B cell (primary cell): ENCODE results near the gene TSPAN9. TPM values are rescaled to one million over a fixed set of nuclear protein-coding genes. Genes with fewer than 3 reads are reported as not detected.

ENCODE experiments used
- ATAC-seq: fragments of 200-7000 bp; cut with Tn5 transposase; one replicate; pipeline ENCODE4 v1.10.0; 2021; ENCODE audit warnings: low read depth, mild to moderate bottlenecking, moderate number of reproducible peaks, moderate library complexity
- CTCF ChIA-PET: fragments of 350-600 bp; sonication (Branson Sonifier 250); formaldehyde crosslinking; loops from one replicate; lab custom pipeline; 2021; ENCODE audit warnings: antibody characterized with exemption, inconsistent platforms; lab: Charles Lee
- POLR2A ChIA-PET: fragments of 350-600 bp; sonication (Branson Sonifier 250); formaldehyde crosslinking; loops from one replicate; lab custom pipeline; 2021; ENCODE audit warnings: antibody characterized with exemption; lab: Charles Lee
- DNase-seq: peaks from one replicate; pipeline ENCODE4 v3.0.0; 2013
- H2AFZ ChIP-seq: 2 replicates; pipeline ENCODE4 v1.6.1; 2012; ENCODE audit warnings: mild to moderate bottlenecking, low read depth, low read length; ENCODE audit not compliant: insufficient read depth, poor library complexity, severe bottlenecking
- H3K27ac ChIP-seq, 2 donors: 1 replicate in 1 of 2; 2 replicates in 1 of 2; pipeline ENCODE4 v1.5.1; 2012 to 2013; ENCODE audit warnings: low read length in 2 of 2, mild to moderate bottlenecking in 2 of 2, moderate library complexity in 1 of 2
- H3K27me3 ChIP-seq, 4 experiments: fragments of 200-600 bp in 1 of 4; sonication (generic) in 1 of 4; replicated peaks in 1 of 4; 1 replicate in 2 of 4; 2 replicates in 2 of 4; pipeline versions ENCODE4 v1.6.1 to v1.7.0; 2013 to 2016; ENCODE audit warnings: low read length in 3 of 4, mild to moderate bottlenecking in 2 of 4, mixed read lengths in 1 of 4, moderate library complexity in 1 of 4; ENCODE audit not compliant: insufficient read depth in 4 of 4, control insufficient read depth in 3 of 4; ENCODE audit errors: control extremely low read depth in 1 of 4
- H3K36me3 ChIP-seq, 2 experiments: replicated peaks in 1 of 2; 1 replicate in 1 of 2; 2 replicates in 1 of 2; pipeline versions ENCODE4 v1.6.1 to v1.7.1; 2013; ENCODE audit warnings: low read length in 1 of 2; ENCODE audit not compliant: insufficient read depth in 2 of 2, control insufficient read depth in 1 of 2; ENCODE audit errors: control extremely low read depth in 1 of 2, extremely low read depth in 1 of 2
- H3K4me1 ChIP-seq, 2 donors: fragments of 200-600 bp in 1 of 2; sonication (generic) in 1 of 2; 1 replicate in 1 of 2; 2 replicates in 1 of 2; pipeline versions ENCODE4 v1.5.1 to v1.6.1; 2013 to 2017; ENCODE audit warnings: low read length in 2 of 2; ENCODE audit not compliant: control insufficient read depth in 2 of 2, insufficient read depth in 2 of 2
- H3K4me2 ChIP-seq: replicated peaks from 2 replicates; pipeline ENCODE3; 2012; ENCODE audit warnings: mild to moderate bottlenecking, low read depth, low read length; ENCODE audit not compliant: poor library complexity, severe bottlenecking
- H3K4me3 ChIP-seq, 5 experiments: fragments of 200-600 bp in 1 of 5; sonication (generic) in 1 of 5; 1 replicate in 3 of 5; 2 replicates in 2 of 5; pipeline versions ENCODE4 v1.5.1 to v1.7.0; 2011 to 2016; ENCODE audit warnings: low read length in 4 of 5, mild to moderate bottlenecking in 4 of 5, low read depth in 2 of 5, control low read depth in 1 of 5, moderate library complexity in 1 of 5; ENCODE audit not compliant: insufficient read depth in 1 of 5; ENCODE audit errors: control extremely low read depth in 1 of 5, extremely low read depth in 1 of 5
- H3K79me2 ChIP-seq: fragments of 200-600 bp; sonication (generic); one replicate; pipeline ENCODE4 v1.6.0; 2016; ENCODE audit warnings: low read length; ENCODE audit not compliant: control insufficient read depth, insufficient read depth
- H3K9ac ChIP-seq: fragments of 200-600 bp; sonication (generic); 2 replicates; pipeline ENCODE4 v1.6.1; 2017; ENCODE audit warnings: mild to moderate bottlenecking, low read length, moderate library complexity
- H3K9me3 ChIP-seq, 3 donors: one replicate each; pipeline versions ENCODE4 v1.6.1 to v1.7.1; 2013; ENCODE audit warnings: low read length in 2 of 3; ENCODE audit not compliant: control insufficient read depth in 2 of 3, insufficient read depth in 1 of 3; ENCODE audit errors: control extremely low read depth in 1 of 3
- H4K20me1 ChIP-seq: 2 replicates; pipeline ENCODE4 v1.6.0; 2012; ENCODE audit warnings: mild to moderate bottlenecking, low read length; ENCODE audit not compliant: insufficient read depth, control insufficient read depth, poor library complexity, severe bottlenecking
- H3K27ac Mint-ChIP-seq: one replicate; pipeline ENCODE4 v1.8.0; 2021; ENCODE audit warnings: mixed read lengths
- H3K27me3 Mint-ChIP-seq: one replicate; pipeline ENCODE4 v1.8.0; 2021; ENCODE audit warnings: mixed read lengths
- H3K4me1 Mint-ChIP-seq: one replicate; pipeline ENCODE4 v1.8.0; 2021; ENCODE audit warnings: mixed read lengths
- H3K4me3 Mint-ChIP-seq: one replicate; pipeline ENCODE4 v1.8.0; 2021; ENCODE audit warnings: mixed read lengths
- H3K9me3 Mint-ChIP-seq: one replicate; pipeline ENCODE4 v1.8.0; 2022; ENCODE audit warnings: mixed read lengths; ENCODE audit not compliant: insufficient read depth
- EZH2 ChIP-seq: IDR thresholded peaks from 2 replicates; pipeline ENCODE4 v1.6.1; 2012; ENCODE audit warnings: borderline replicate concordance, low read depth, mild to moderate bottlenecking, moderate library complexity, low read length; ENCODE audit not compliant: insufficient read depth, poor library complexity, severe bottlenecking
- WGBS: methylation state at CpG from one replicate; pipeline ENCODE4 v1.1.5; 2013; ENCODE audit warnings: missing lambda C conversion rate; ENCODE audit not compliant: insufficient coverage; 5-methylcytosine and 5-hydroxymethylcytosine counted together
- intact Hi-C: fragments of 100-400 bp; cut with micrococcal nuclease; formaldehyde crosslinking; loops from one replicate; pipeline ENCODE4 v1.10.0; 2022
- polyA plus RNA-seq: library from polyadenylated mRNA; depleted of rRNA; stranded (reverse); fragments of >200 nt; gene quantifications from 2 replicates; pipeline ENCODE4 v1.2.3, GENCODE V29; 2012
- total RNA-seq, 2 donors: library from RNA; stranded (reverse); fragments of 120-200 nt in 1 of 2; gene quantifications; 1 replicate in 1 of 2; 2 replicates in 1 of 2; pipeline versions ENCODE4 v1.2.3 to v1.2.4, GENCODE V29; 2013 to 2022
- TF ChIP-seq, protein P1 (sequence below): fragments of 200-600 bp; IDR thresholded peaks from one replicate; pipeline ENCODE4 v1.8.0; 2022; ENCODE audit warnings: antibody characterized with exemption, mild to moderate bottlenecking

The TSPAN9 gene
- total and polyA plus RNA-seq, 2 donors (not counting 1 experiment from before 2014, with no cell fraction given): 0.15 to 0.37 TPM

DNA sequence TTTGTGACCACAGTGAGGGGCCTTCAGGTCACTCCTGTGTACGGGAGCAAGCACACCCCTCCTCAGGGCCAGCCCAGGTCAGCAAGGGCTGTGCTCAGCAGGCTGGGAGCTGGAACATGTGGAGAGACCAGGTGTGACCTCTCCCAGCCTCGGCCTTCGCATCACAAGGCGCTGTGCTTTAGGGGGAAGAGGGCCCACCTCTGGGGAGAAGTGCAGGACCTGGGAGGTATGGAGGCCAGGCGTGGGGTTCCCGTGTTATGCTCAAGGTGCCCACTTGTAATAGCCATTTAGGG, 219.2 kb downstream of the TSPAN9 start:
- no peaks in the 10 kb centered on the region for H3K9me3 Mint-ChIP-seq
- intact Hi-C loops: no loop called here
- no peak overlapping the region for H3K27ac ChIP-seq
- no peak overlapping the region for H3K4me3 ChIP-seq
- peaks cover 0 to 16% (median 0%) of the 10 kb centered on the region in 4 experiments for H3K27me3 ChIP-seq
- no peak overlapping the region for H3K27ac Mint-ChIP-seq
- DNase-seq (no peak), ATAC-seq (no peak)
- no peak overlapping the region for H3K4me2 ChIP-seq
- H3K4me1 Mint-ChIP-seq: peaks cover 13% of the 10 kb centered on the region
- no peak overlapping the region for H2AFZ ChIP-seq
- H3K36me3 ChIP-seq: no peaks in the 10 kb centered on the region
- H3K79me2 ChIP-seq: no peaks in the 10 kb centered on the region
- WGBS: 90% methylated on average over 6 of the region's 6 CpGs
- ChIA-PET CTCF (no interaction called here), POLR2A (no interaction called here)
- no peaks in the 10 kb centered on the region for H4K20me1 ChIP-seq
- H3K4me3 Mint-ChIP-seq: no peak overlapping the region
- TF ChIP-seq EZH2: no peak
- TF ChIP-seq, protein P1, sequence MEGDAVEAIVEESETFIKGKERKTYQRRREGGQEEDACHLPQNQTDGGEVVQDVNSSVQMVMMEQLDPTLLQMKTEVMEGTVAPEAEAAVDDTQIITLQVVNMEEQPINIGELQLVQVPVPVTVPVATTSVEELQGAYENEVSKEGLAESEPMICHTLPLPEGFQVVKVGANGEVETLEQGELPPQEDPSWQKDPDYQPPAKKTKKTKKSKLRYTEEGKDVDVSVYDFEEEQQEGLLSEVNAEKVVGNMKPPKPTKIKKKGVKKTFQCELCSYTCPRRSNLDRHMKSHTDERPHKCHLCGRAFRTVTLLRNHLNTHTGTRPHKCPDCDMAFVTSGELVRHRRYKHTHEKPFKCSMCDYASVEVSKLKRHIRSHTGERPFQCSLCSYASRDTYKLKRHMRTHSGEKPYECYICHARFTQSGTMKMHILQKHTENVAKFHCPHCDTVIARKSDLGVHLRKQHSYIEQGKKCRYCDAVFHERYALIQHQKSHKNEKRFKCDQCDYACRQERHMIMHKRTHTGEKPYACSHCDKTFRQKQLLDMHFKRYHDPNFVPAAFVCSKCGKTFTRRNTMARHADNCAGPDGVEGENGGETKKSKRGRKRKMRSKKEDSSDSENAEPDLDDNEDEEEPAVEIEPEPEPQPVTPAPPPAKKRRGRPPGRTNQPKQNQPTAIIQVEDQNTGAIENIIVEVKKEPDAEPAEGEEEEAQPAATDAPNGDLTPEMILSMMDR: no peak
- H3K27me3 Mint-ChIP-seq: peaks cover 13% of the 10 kb centered on the region
- H3K4me1 ChIP-seq: peaks cover 9 to 16% of the 10 kb centered on the region in 2 donors
- no peak overlapping the region for H3K9ac ChIP-seq
- peaks cover 0 to under 1% (median 0%) of the 10 kb centered on the region in 3 donors for H3K9me3 ChIP-seq

DNA sequence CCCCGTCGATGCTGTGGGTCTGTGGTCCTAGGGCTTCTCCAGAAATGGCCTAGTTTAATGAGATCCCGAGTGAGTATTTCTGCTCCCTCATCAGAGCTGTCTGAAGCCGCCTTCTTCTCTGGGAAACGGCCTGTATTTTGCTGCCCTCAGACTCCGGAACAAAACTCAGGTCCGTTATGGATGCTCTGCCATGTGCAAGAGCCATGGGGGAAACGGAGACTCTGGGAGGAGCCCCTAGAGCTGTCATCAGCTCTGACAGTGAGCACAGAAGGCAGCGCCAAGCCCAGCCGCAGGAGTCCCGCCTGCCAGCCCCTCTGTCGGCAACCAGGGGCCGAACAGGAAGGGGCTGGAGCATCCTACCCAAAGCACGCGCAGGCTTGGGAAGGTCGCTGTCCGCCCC, 221.4 kb downstream of the TSPAN9 start:
- no peaks in the 10 kb centered on the region for H3K36me3 ChIP-seq
- peaks cover 0 to 16% (median 0%) of the 10 kb centered on the region in 4 experiments for H3K27me3 ChIP-seq
- WGBS: 62% methylated on average over 13 of the region's 17 CpGs
- no peak overlapping the region for H3K27ac Mint-ChIP-seq
- POLR2A ChIA-PET: no interaction called here
- intact Hi-C loops: no loop called here
- no peak overlapping the region for H3K4me3 ChIP-seq
- H3K27ac ChIP-seq: no peak overlapping the region
- no peak overlapping the region for H3K9ac ChIP-seq
- no peak for TF ChIP-seq EZH2
- TF ChIP-seq, protein P1: no peak
- H3K27me3 Mint-ChIP-seq: peaks cover 19% of the 10 kb centered on the region
- DNase-seq (no peak), ATAC-seq (no peak)
- no peak overlapping the region for H3K4me2 ChIP-seq
- H3K9me3 ChIP-seq: peaks cover 0 to 2% (median 0%) of the 10 kb centered on the region in 3 donors
- no peak overlapping the region for H3K4me3 Mint-ChIP-seq
- peaks cover 9 to 16% of the 10 kb centered on the region in 2 donors for H3K4me1 ChIP-seq
- H3K9me3 Mint-ChIP-seq: no peaks in the 10 kb centered on the region
- peaks cover 13% of the 10 kb centered on the region for H3K4me1 Mint-ChIP-seq
- H3K79me2 ChIP-seq: no peaks in the 10 kb centered on the region
- H2AFZ ChIP-seq: no peak overlapping the region
- no peaks in the 10 kb centered on the region for H4K20me1 ChIP-seq
- CTCF ChIA-PET: interaction anchor here (0.8 to 5.0 kb wide), 9 partner anchors 8 to 588 kb away, joined by 4 to 134 read pairs (median 25); no protein-coding TSS in a partner anchor
